NOMO-1 (cell line): ENCODE measurements around the gene HBD.
"Not testable (repeated sequence)": the region's sequence is repeated elsewhere in the genome, so short reads cannot be mapped to it uniquely, and the experiment has no call there.

ENCODE experiments used
- DNase-seq, 2 experiments: peaks; one replicate each; lab custom pipeline; 2025; ENCODE audit not compliant: unreplicated experiment in 2 of 2; lab: John Stamatoyannopoulos, UW

The HBD gene

GRCh38 chr11:5254023-5254422 lies 19.7 kb upstream of the HBD start:
- not testable (repeated sequence) for DNase-seq

DNA sequence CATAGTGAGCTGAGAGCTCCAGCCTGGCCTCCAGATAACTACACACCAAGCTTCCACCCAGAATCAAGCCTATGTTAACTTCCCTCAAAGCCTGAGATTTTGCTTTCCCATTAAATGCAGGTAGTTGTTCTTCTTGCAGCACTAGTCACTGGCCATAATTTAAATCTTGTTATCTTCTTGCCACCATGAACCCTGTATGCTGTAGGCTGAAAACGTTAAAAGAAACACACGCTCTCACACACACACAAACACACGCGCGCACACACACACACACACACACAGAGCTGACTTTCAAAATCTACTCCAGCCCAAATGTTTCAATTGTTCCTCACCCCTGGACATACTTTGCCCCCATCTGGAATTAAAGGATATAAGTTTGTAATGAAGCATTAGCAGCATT lies 19.2 kb upstream of the HBD start:
- not testable (repeated sequence) for DNase-seq

GRCh38 chr11:5252919-5253265 lies 18.6 kb upstream of the HBD start:
- no peak for DNase-seq

GRCh38 chr11:5252192-5252918 lies 18.1 kb upstream of the HBD start:
- no peak for DNase-seq

DNA sequence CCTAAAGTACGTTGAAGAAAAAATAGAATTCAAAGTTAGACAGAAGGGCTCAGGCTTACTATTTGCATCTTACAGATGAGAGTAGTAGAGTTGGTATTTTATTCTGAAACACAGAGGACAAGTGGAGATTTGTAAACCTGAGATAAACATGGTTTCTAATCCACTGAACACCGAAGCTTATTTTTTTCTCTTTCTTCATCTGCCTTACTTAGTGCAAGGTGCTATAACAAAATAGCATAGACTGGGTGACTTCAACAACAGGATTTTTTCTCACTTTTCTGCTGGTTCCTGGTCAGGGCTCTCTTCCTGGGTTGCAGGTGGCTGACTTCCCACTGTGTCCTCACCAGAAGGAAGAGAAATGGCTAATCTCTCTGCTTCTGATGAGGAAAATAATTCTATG lies 17.5 kb upstream of the HBD start:
- DNase-seq: no peak

DNA sequence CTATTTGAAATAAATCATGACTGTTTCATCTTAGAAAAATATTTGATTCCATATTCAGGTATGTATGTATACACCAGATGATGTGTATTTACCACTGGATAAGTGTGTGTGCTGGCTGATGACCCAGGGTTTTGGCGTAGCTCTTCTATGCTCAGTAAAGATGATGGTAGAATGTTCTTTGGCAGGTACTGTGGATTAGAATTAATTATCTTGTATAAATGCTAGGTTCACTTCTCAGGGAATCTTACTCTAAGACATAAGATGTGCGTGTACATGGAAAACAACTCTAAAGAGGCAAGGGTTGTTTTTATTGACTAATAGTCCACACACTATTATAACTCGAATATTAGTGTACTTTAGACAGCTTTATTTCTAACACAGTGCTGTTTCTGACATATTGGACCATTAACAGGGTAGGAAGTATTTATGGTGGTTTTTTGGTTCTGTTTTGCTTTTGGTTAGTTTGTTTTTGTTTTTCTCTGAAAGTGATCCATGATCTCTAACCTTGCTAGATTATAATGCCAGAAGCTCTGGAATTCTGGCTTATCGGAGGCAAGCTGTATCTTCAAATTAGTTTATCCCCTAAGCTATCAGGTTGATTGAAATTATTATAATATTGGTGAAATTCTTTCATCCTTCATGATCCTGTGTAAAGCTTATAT lies 16.4 kb upstream of the HBD start:
- DNase-seq: no peak

DNA sequence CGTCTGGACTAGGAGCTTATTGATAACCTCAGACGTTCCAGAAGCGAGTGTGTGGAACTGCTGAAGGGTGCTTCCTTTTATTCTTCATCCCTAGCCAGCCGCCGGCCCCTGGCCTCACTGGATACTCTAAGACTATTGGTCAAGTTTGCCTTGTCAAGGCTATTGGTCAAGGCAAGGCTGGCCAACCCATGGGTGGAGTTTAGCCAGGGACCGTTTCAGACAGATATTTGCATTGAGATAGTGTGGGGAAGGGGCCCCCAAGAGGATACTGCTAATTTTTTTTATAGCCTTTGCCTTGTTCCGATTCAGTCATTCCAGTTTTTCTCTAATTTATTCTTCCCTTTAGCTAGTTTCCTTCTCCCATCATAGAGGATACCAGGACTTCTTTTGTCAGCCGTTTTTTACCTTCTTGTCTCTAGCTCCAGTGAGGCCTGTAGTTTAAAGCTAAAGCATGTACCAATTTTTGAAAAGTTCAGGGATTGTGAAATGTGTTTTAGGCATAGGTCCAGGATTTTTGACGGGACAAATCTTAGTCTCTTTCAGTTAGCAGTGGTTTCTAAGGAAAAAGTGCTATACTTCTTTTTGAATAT lies 15.6 kb upstream of the HBD start, which contains the start of gene HBG1:
TSS of gene HBG1 (minus strand) at position 51 of the 590 bp plus-strand sequence. CDS start 53 bp downstream, outside the sequence.
- DNase-seq: not testable (repeated sequence)

DNA sequence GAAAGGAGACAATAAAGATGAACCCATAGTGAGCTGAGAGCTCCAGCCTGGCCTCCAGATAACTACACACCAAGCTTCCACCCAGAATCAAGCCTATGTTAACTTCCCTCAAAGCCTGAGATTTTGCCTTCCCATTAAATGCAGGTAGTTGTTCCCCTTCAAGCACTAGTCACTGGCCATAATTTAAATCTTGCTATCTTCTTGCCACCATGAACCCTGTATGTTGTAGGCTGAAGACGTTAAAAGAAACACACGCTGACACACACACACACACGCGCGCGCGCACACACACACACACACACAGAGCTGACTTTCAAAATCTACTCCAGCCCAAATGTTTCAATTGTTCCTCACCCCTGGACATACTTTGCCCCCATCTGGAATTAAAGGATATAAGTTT lies 14.2 kb upstream of the HBD start:
- DNase-seq: not testable (repeated sequence)

DNA sequence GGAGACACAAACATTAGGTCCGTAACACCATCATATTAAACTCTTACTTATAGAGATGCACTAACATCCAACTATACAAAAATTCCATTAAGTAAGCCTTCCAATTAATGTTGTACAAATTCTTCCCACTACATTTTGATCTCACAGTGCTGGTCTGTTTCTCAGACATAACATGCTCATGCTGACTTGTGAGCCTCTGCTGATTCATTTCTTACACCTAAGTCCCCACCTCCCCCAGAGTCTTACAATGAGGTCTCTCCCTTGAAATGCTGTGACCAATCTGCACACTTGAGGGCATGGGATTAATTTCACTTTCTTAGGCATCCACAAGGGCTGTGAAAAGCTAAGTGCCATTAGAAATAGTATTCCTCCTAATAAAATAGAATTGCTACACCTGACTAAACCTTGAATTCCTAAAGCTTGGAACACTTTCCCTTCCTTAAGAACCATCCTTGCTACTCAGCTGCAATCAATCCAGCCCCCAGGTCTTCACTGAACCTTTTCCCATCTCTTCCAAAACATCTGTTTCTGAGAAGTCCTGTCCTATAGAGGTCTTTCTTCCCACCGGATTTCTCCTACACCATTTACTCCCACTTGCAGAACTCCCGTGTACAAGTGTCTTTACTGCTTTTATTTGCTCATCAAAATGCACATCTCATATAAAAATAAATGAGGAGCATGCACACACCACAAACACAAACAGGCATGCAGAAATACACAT lies 13.3 kb upstream of the HBD start:
- DNase-seq: no peak

DNA sequence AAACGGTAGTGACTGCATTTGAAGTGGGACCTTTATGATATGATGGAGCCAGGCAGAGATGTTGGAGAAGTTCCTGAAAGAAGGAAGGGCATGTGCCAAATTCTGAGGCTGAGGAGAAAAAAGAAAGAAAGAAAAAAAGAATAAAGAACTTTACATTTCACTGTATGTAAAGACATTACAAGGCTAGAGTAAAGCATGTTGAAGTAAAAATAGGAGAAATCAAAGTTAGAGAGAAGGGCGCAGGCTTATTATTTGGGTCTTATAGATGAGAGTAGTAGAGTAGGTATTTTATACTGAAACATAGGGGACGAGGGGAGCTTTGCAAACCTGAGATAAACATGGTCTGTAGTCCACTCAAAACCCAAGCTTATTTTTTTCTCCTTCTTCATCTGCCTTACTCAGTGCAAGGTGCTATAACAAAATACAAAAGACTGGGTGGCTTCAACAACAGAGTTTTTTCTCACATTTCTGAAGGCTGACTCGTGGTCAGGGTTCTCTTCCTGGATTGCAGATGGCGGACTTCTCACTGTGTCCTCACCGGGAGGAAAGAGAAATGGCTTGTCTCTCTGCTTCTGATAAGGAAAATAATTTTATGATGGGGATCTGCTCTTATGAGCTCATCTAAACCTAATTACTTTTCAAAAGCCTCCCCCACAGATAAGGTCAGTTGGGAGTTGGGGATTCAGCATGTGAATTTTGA lies 12.6 kb upstream of the HBD start:
- DNase-seq: no peak

DNA sequence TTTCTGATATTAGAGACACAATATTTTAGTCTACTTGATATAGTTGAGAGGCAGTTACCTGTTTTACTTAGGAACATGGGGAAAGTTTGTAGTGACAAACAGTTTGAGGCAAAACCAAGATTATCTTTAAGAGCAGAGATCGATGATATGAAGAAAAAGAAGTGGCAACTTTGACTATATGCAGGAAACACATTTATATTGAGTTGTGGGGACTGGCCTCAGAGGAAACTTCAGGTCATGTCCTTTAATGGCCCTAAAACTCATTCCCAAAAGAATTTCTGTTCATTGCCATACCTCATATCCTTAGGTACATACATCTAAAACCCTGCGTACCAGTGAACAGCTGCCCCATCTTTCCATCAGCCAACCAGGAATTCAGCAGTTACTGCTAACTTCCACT lies 10.9 kb upstream of the HBD start:
- no peak for DNase-seq

DNA sequence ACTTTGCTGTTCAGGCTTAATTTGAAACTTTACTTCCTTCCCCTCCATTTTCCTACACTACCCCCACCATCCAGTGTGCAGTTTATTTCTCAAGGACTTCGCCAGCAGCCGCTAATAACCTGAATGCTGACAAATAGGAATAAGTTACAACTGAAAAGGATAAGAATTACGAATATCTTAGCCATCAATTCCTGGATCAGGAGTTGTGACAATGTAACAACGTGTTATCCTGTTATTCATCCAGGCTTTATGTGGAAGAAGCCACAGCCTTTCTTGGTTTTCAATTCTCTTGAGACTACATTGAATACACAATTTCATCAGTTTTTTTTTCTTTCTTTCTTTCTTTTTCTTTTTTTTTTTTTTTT lies 9.5 kb upstream of the HBD start:
- DNase-seq: no peak

- DNase-seq: no peak
These were observed 8.9 kb upstream of the HBD start for GRCh38 chr11:5242933-5243815.

GRCh38 chr11:5242208-5242607 lies 7.9 kb upstream of the HBD start:
- no peak for DNase-seq

GRCh38 chr11:5241458-5241857 lies 7.2 kb upstream of the HBD start:
- no peak for DNase-seq

- no peak for DNase-seq
These were observed 6.2 kb upstream of the HBD start for GRCh38 chr11:5240458-5240857.

- DNase-seq: no peak
These were observed 5.8 kb upstream of the HBD start for GRCh38 chr11:5240056-5240455.

- no peak for DNase-seq
These were observed 4.8 kb upstream of the HBD start for GRCh38 chr11:5239046-5239445.

GRCh38 chr11:5238486-5238885 lies 4.2 kb upstream of the HBD start:
- DNase-seq: no peak

DNA sequence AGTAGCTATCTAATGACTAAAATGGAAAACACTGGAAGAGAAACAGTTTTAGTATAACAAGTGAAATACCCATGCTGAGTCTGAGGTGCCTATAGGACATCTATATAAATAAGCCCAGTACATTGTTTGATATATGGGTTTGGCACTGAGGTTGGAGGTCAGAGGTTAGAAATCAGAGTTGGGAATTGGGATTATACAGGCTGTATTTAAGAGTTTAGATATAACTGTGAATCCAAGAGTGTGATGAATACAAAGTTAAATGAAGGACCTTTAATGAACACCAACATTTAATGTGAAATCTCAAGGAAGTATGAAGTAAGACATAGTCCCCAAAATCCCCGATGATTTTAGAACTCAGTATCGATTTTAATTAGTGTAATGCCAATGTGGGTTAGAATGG lies 3.1 kb upstream of the HBD start:
- DNase-seq: no peak
